ENCODE measurements around the gene TSPAN4. TPM values are rescaled to one million over a fixed set of nuclear protein-coding genes. Genes with fewer than 3 reads are reported as not detected.
A peak's percentile ranks its signal among the peaks of the same experiment; 100 is the strongest.

TSPAN4 gene
- total and polyA plus RNA-seq, 9 of the 15 experiments (the other 6 are each of a cell fraction or from before 2014, with no cell fraction given), result 0.07 to 31.0 (median 15.7) TPM

GRCh38 chr11:911890-912219, 69.2 kb downstream of the TSPAN4 start (continued):
- TF ChIP-seq ZNF561 (CRISPR knock-in tag; conservative IDR thresholded peaks at IDR 0.05) (no peak), ARID2 (IDR thresholded peaks at IDR 0.05) (no peak), NR2C2 (CRISPR knock-in tag; IDR thresholded peaks at IDR 0.05) (no peak), NR2C2 (tag; IDR thresholded peaks at IDR 0.05) (0 out of 2 replicates have a peak, but pooled peaks have one; percentile 31), HMGXB4 (CRISPR knock-in tag; IDR thresholded peaks at IDR 0.05) (no peak), E2F6 (IDR thresholded peaks at IDR 0.05; ENCODE audit: borderline replicate concordance in 1 of 2, extremely low read depth in 1 of 2, insufficient read depth in 1 of 2, insufficient read length in 1 of 2, low read depth in 1 of 2, low read length in 1 of 2, poor library complexity in 1 of 2, severe bottlenecking in 1 of 2) (no peak), DPF2 (IDR thresholded peaks at IDR 0.05) (0 out of 2 replicates have a peak, but pooled peaks have one; percentile 3), NR2F6 (CRISPR knock-in tag; IDR thresholded peaks at IDR 0.05) (no peak), CTBP1 (IDR thresholded peaks at IDR 0.05; ENCODE audit: borderline replicate concordance) (no peak), FOXJ2 (tag; IDR thresholded peaks at IDR 0.05) (no peak), NR2C1 (IDR thresholded peaks at IDR 0.05) (peak; percentile 47; the same call in 1 of the 2 replicates), NR2C1 (tag; IDR thresholded peaks at IDR 0.05) (peak; percentile 63), HNRNPLL (IDR thresholded peaks at IDR 0.05; ENCODE audit: low read depth, low read length, poor library complexity, severe bottlenecking) (no peak), UBTF (IDR thresholded peaks at IDR 0.05; ENCODE audit: borderline replicate concordance in 1 of 2, low read depth in 2 of 2, low read length in 2 of 2) (no peak), ELF2 (CRISPR knock-in tag; IDR thresholded peaks at IDR 0.05) (no peak), TRIM28 (IDR thresholded peaks at IDR 0.05) (no peak), ZBTB33 (CRISPR knock-in tag; IDR thresholded peaks at IDR 0.05) (peak; percentile 96)

Measured in K562 (cell line).